Astrocyte of the cerebellum (primary cell): ENCODE data around the gene PLEKHM1.
"Not testable (repeated sequence)": the region's sequence is repeated elsewhere in the genome, so short reads cannot be mapped to it uniquely, and the experiment has no call there.

ENCODE experiments used
- DNase-seq: peaks from one replicate; pipeline ENCODE4 v3.0.0-alpha.2; 2011; ENCODE audit warnings: low read depth
- H3K4me3 ChIP-seq: 2 replicates; pipeline ENCODE4 v1.5.1; 2011; ENCODE audit warnings: mild to moderate bottlenecking, low read depth, low read length, moderate library complexity
- CTCF ChIP-seq: IDR thresholded peaks from 2 replicates; pipeline ENCODE4 v1.5.1; 2012; ENCODE audit warnings: low read length, low read depth, moderate library complexity, mild to moderate bottlenecking; ENCODE audit errors: missing control alignments
- in situ Hi-C: cut with HindIII; loops from 2 replicates; pipeline ENCODE4 v1.10.0; 2017; ENCODE audit warnings: low sequenced_read_pairs

The PLEKHM1 gene

GRCh38 chr17:45490615-45491433 is at the start of gene PLEKHM1:
TSS of gene PLEKHM1 (minus strand) at chr17:45490721. CDS start at chr17:45482484, 8,237 bp downstream.
- peak within 1 kb of the TSS; percentile 56 for H3K4me3 ChIP-seq
- in situ Hi-C loops: not testable (repeated sequence)
- DNase-seq: peak; percentile 29

GRCh38 chr17:45538168-45538567 is 47.6 kb upstream of the PLEKHM1 start:
- H3K4me3 ChIP-seq, in situ Hi-C loops, DNase-seq: not testable (repeated sequence)

GRCh38 chr17:45506072-45506471 is 15.6 kb upstream of the PLEKHM1 start:
- in situ Hi-C loops, DNase-seq, H3K4me3 ChIP-seq: not testable (repeated sequence)

GRCh38 chr17:45505183-45505582 is 14.7 kb upstream of the PLEKHM1 start:
- DNase-seq, in situ Hi-C loops, H3K4me3 ChIP-seq: not testable (repeated sequence)

GRCh38 chr17:45501092-45501707 is 10.7 kb upstream of the PLEKHM1 start:
- peak; percentile 40 for TF ChIP-seq CTCF
- H3K4me3 ChIP-seq, DNase-seq, in situ Hi-C loops: not testable (repeated sequence)

- in situ Hi-C loops, DNase-seq, H3K4me3 ChIP-seq: not testable (repeated sequence)
Observed at GRCh38 chr17:45500478-45500877, 10.0 kb upstream of the PLEKHM1 start.

- DNase-seq, H3K4me3 ChIP-seq, in situ Hi-C loops: not testable (repeated sequence)
Observed at GRCh38 chr17:45499208-45499607, 8.7 kb upstream of the PLEKHM1 start.

GRCh38 chr17:45498377-45498776 is 7.9 kb upstream of the PLEKHM1 start:
- in situ Hi-C loops, DNase-seq, H3K4me3 ChIP-seq: not testable (repeated sequence)

- H3K4me3 ChIP-seq, DNase-seq, in situ Hi-C loops: not testable (repeated sequence)
Observed at GRCh38 chr17:45497449-45497848, 6.9 kb upstream of the PLEKHM1 start.

- DNase-seq, in situ Hi-C loops, H3K4me3 ChIP-seq: not testable (repeated sequence)
Observed at GRCh38 chr17:45496507-45496906, 6.0 kb upstream of the PLEKHM1 start.

GRCh38 chr17:45494556-45494955 is 4.0 kb upstream of the PLEKHM1 start:
- in situ Hi-C loops, DNase-seq, H3K4me3 ChIP-seq: not testable (repeated sequence)

- DNase-seq, in situ Hi-C loops, H3K4me3 ChIP-seq: not testable (repeated sequence)
Observed at GRCh38 chr17:45492156-45492555, 1.6 kb upstream of the PLEKHM1 start.

GRCh38 chr17:45490198-45490597 is 323 bp downstream of the PLEKHM1 start:
- DNase-seq, in situ Hi-C loops: not testable (repeated sequence)
- H3K4me3 ChIP-seq: peak overlapping the region; percentile 56

- H3K4me3 ChIP-seq, in situ Hi-C loops: not testable (repeated sequence)
- DNase-seq: peak; percentile 74
Observed at GRCh38 chr17:45487704-45488103, 2.8 kb downstream of the PLEKHM1 start.

- in situ Hi-C loops, DNase-seq, H3K4me3 ChIP-seq: not testable (repeated sequence)
Observed at GRCh38 chr17:45483591-45484216, 6.8 kb downstream of the PLEKHM1 start.

- DNase-seq, in situ Hi-C loops, H3K4me3 ChIP-seq: not testable (repeated sequence)
Observed at GRCh38 chr17:45483177-45483576, 7.3 kb downstream of the PLEKHM1 start.
